Smooth muscle cell (in vitro differentiated cells): ENCODE data around the gene SLC7A7. TPM values are rescaled to one million over a fixed set of nuclear protein-coding genes. Genes with fewer than 3 reads are reported as not detected.

Experiments used
- DNase-seq: peaks from one replicate; lab custom pipeline; 2025; ENCODE audit not compliant: unreplicated experiment; lab: John Stamatoyannopoulos, UW
- H2AFZ ChIP-seq: fragments of 200-600 bp; sonication (generic); 2 replicates; pipeline ENCODE4 v1.6.0; 2016; ENCODE audit warnings: antibody characterized with exemption, low read depth, mild to moderate bottlenecking
- H3F3A ChIP-seq: fragments of 200-600 bp; sonication (generic); 2 replicates; pipeline ENCODE4 v1.6.0; 2017; ENCODE audit warnings: antibody characterized with exemption, low read depth
- H3K27ac ChIP-seq: fragments of 200-600 bp; sonication (generic); 2 replicates; pipeline ENCODE4 v1.5.1; 2016; ENCODE audit warnings: low read depth, mild to moderate bottlenecking
- H3K27me3 ChIP-seq: fragments of 200-600 bp; sonication (generic); 2 replicates; pipeline ENCODE4 v1.6.1; 2016; ENCODE audit warnings: low read depth, mild to moderate bottlenecking
- H3K36me3 ChIP-seq: fragments of 200-600 bp; sonication (generic); 2 replicates; pipeline ENCODE4 v1.5.1; 2016; ENCODE audit warnings: low read depth
- H3K4me1 ChIP-seq: fragments of 200-600 bp; sonication (generic); 2 replicates; pipeline ENCODE4 v1.5.1; 2016; ENCODE audit warnings: low read depth
- H3K4me2 ChIP-seq: fragments of 200-600 bp; sonication (generic); 2 replicates; pipeline ENCODE4 v1.6.0; 2016; ENCODE audit warnings: mild to moderate bottlenecking
- H3K4me3 ChIP-seq: fragments of 200-600 bp; sonication (generic); 2 replicates; pipeline ENCODE4 v1.5.1; 2016; ENCODE audit warnings: mild to moderate bottlenecking
- H3K79me2 ChIP-seq: fragments of 200-600 bp; sonication (generic); 2 replicates; pipeline ENCODE4 v1.6.0; 2016; ENCODE audit warnings: low read depth, mild to moderate bottlenecking
- H3K9ac ChIP-seq: fragments of 200-600 bp; sonication (generic); 2 replicates; pipeline ENCODE4 v1.6.0; 2016; ENCODE audit warnings: low read depth
- H3K9me3 ChIP-seq: fragments of 200-600 bp; sonication (generic); replicated peaks from 2 replicates; pipeline ENCODE4 v1.5.1; 2016; ENCODE audit warnings: low read depth
- H4K20me1 ChIP-seq: fragments of 200-600 bp; sonication (generic); 2 replicates; pipeline ENCODE4 v1.6.0; 2016; ENCODE audit warnings: low read depth
- WGBS: methylation state at CpG from one replicate; pipeline ENCODE4 v1.1.7; 2016; ENCODE audit warnings: low lambda C conversion rate; 5-methylcytosine and 5-hydroxymethylcytosine counted together
- polyA plus RNA-seq: library from polyadenylated mRNA; unstranded; fragments of >200 nt; fragmentation: Nextera tagmentation; extraction: Ambion mirVana; gene quantifications from 2 replicates; pipeline ENCODE4 v1.2.1, GENCODE V29; 2016
- total RNA-seq: library from RNA; depleted of rRNA; stranded (reverse); fragments of >200 nt; gene quantifications from 2 replicates; pipeline ENCODE4 v1.2.3, GENCODE V29; 2014
- TF ChIP-seq, protein P1 (sequence below): fragments of 200-600 bp; sonication (generic); IDR thresholded peaks from 2 replicates; pipeline ENCODE4 v1.5.1; 2017; ENCODE audit warnings: borderline replicate concordance, mild to moderate bottlenecking, antibody characterized with exemption; ENCODE audit not compliant: insufficient read depth, poor library complexity, severe bottlenecking

The SLC7A7 gene
- total and polyA plus RNA-seq, 2 experiments from 2014 or later, result 10.0 to 18.5 TPM

GRCh38 chr14:22824711-22825359, 9.6 kb upstream of the SLC7A7 start:
- Histone ChIP-seq H3K27ac (peak overlapping the region; percentile 88), H3F3A (peaks cover 34% of the 10 kb centered on the region), H3K9ac (peak overlapping the region; percentile 38), H3K4me2 (peak overlapping the region; percentile 32), H3K36me3 (no peaks in the 10 kb centered on the region), H3K4me3 (no peak overlapping the region), H3K79me2 (peaks cover 1% of the 10 kb centered on the region), H3K9me3 (no peaks in the 10 kb centered on the region), H4K20me1 (no peaks in the 10 kb centered on the region), H3K27me3 (no peaks in the 10 kb centered on the region), H2AFZ (peak overlapping the region; percentile 41), H3K4me1 (peaks cover 31% of the 10 kb centered on the region)
- no peak for DNase-seq
- WGBS, result 56% methylated on average over 8 of the region's 8 CpGs
- TF ChIP-seq, protein P1, sequence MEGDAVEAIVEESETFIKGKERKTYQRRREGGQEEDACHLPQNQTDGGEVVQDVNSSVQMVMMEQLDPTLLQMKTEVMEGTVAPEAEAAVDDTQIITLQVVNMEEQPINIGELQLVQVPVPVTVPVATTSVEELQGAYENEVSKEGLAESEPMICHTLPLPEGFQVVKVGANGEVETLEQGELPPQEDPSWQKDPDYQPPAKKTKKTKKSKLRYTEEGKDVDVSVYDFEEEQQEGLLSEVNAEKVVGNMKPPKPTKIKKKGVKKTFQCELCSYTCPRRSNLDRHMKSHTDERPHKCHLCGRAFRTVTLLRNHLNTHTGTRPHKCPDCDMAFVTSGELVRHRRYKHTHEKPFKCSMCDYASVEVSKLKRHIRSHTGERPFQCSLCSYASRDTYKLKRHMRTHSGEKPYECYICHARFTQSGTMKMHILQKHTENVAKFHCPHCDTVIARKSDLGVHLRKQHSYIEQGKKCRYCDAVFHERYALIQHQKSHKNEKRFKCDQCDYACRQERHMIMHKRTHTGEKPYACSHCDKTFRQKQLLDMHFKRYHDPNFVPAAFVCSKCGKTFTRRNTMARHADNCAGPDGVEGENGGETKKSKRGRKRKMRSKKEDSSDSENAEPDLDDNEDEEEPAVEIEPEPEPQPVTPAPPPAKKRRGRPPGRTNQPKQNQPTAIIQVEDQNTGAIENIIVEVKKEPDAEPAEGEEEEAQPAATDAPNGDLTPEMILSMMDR, result no peak

DNA sequence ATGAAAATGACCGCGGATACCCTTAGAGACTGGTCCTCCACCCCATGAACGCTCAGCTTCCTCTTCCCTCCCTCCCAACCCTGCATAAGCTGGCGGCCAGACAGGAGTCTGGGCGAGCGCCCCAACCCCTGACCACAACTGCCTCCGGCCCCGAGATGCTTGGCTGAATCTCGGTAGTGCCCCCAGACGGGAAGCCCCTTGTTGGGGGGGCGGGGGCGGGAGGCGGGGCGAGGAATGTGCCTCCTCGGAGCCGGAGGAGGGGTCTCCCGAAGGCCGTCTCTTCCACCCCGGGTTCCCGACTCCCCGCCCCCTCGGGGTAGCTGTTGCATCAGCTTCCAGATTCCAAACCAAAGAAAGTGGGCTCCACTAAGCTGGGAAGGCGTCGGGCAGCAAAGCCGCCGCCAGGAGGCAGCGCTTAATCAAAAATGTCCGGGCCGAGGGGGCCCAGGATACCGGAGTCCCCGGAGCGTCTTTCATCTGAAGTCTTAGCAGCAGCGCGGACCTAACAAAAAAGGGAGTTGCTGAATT, 7.4 kb upstream of the SLC7A7 start:
- TF ChIP-seq, protein P1, result peak; percentile 88
- Histone ChIP-seq H3K4me1 (peaks cover 31% of the 10 kb centered on the region), H3K9ac (peak overlapping the region; percentile 68), H3F3A (peaks cover 45% of the 10 kb centered on the region), H3K4me2 (peak overlapping the region; percentile 86), H3K9me3 (no peaks in the 10 kb centered on the region), H2AFZ (peak overlapping the region; percentile 70), H3K79me2 (no peaks in the 10 kb centered on the region), H3K36me3 (no peaks in the 10 kb centered on the region), H3K4me3 (peak overlapping the region; percentile 46), H4K20me1 (no peaks in the 10 kb centered on the region), H3K27ac (peak overlapping the region; percentile 88), H3K27me3 (no peaks in the 10 kb centered on the region)
- DNase-seq, result peak; percentile 69
- 0% methylated on average over 19 of the region's 34 CpGs for WGBS

- DNase-seq, result no peak
- Histone ChIP-seq H3K27me3 (no peaks in the 10 kb centered on the region), H3K4me2 (peak overlapping the region; percentile 86), H3K9me3 (no peaks in the 10 kb centered on the region), H3K4me1 (peaks cover 31% of the 10 kb centered on the region), H4K20me1 (no peaks in the 10 kb centered on the region), H2AFZ (peak overlapping the region; percentile 70), H3K9ac (peak overlapping the region; percentile 68), H3K4me3 (peak overlapping the region; percentile 46), H3K36me3 (no peaks in the 10 kb centered on the region), H3F3A (peaks cover 45% of the 10 kb centered on the region), H3K27ac (peak overlapping the region; percentile 88), H3K79me2 (no peaks in the 10 kb centered on the region)
- WGBS, result 14% methylated on average over 21 of the region's 32 CpGs
- TF ChIP-seq, protein P1, result no peak
These were observed 6.9 kb upstream of the SLC7A7 start for GRCh38 chr14:22822016-22822570.
